AG09319 (cell line): ENCODE results near the gene ELMO1.
A peak's percentile ranks its signal among the peaks of the same experiment; 100 is the strongest.

Source experiments
- DNase-seq: peaks from one replicate; pipeline ENCODE4 v3.0.0-alpha.2; 2010; ENCODE audit warnings: low read depth; ENCODE audit errors: extremely low read depth
- CTCF ChIP-seq: IDR thresholded peaks from 2 replicates; pipeline ENCODE4 v1.5.1; 2011; ENCODE audit warnings: low read depth, mild to moderate bottlenecking, inconsistent platforms, low read length, moderate library complexity

ELMO1 gene

GRCh38 chr7:37089972-37090371 is 358.7 kb downstream of the ELMO1 start:
- no peak for DNase-seq

GRCh38 chr7:37085600-37085999 is 363.1 kb downstream of the ELMO1 start:
- no peak for DNase-seq
- TF ChIP-seq CTCF: no peak

More at GRCh38 chr7:37089972-37090371, 358.7 kb downstream of the ELMO1 start:
- no peak for TF ChIP-seq CTCF

GRCh38 chr7:37084303-37084702 is 364.4 kb downstream of the ELMO1 start:
- DNase-seq: no peak
- no peak for TF ChIP-seq CTCF

GRCh38 chr7:37083311-37084096 is 365.2 kb downstream of the ELMO1 start:
- TF ChIP-seq CTCF: no peak
- peak; percentile 15 for DNase-seq

- DNase-seq: no peak
- no peak for TF ChIP-seq CTCF
Measured at GRCh38 chr7:37081436-37081835, 367.2 kb downstream of the ELMO1 start.

- DNase-seq: no peak
Measured at GRCh38 chr7:37079420-37079819, 369.2 kb downstream of the ELMO1 start.

More at GRCh38 chr7:37079420-37079819, 369.2 kb downstream of the ELMO1 start:
- TF ChIP-seq CTCF: no peak
